Psoas muscle (tissue), 8 donors: ENCODE data around the gene MCM7. TPM values are rescaled to one million over a fixed set of nuclear protein-coding genes. Genes with fewer than 3 reads are reported as not detected.

Experiments used
- ATAC-seq, 4 donors: fragments of 200-7000 bp; cut with Tn5 transposase; one replicate each; pipeline ENCODE4 v1.9.1; 2020; ENCODE audit warnings: moderate library complexity in 3 of 4, mild to moderate bottlenecking in 2 of 4
- DNase-seq, 2 donors: peaks; one replicate each; pipeline ENCODE4 v3.0.0-alpha.2; 2020
- H3K27ac ChIP-seq: fragments of 200-600 bp; one replicate; pipeline ENCODE4 v1.8.0; 2022
- H3K27me3 ChIP-seq, 3 donors: fragments of 200-600 bp in 1 of 3; one replicate each; pipeline versions ENCODE4 v1.6.1 to v1.8.0; 2013 to 2022; ENCODE audit warnings: low read length in 2 of 3, mild to moderate bottlenecking in 2 of 3, moderate library complexity in 1 of 3; ENCODE audit not compliant: insufficient read depth in 3 of 3
- H3K36me3 ChIP-seq, 2 donors: fragments of 200-600 bp in 1 of 2; one replicate each; pipeline versions ENCODE4 v1.6.1 to v1.8.0; 2013 to 2022; ENCODE audit warnings: low read depth in 1 of 2, mild to moderate bottlenecking in 1 of 2, moderate library complexity in 1 of 2; ENCODE audit not compliant: insufficient read depth in 1 of 2
- H3K4me1 ChIP-seq: fragments of 200-600 bp; one replicate; pipeline ENCODE4 v1.8.0; 2022
- H3K4me3 ChIP-seq: fragments of 200-600 bp; one replicate; pipeline ENCODE4 v1.8.0; 2022; ENCODE audit warnings: mild to moderate bottlenecking
- H3K9me3 ChIP-seq: fragments of 200-600 bp; one replicate; pipeline ENCODE4 v1.8.0; 2022
- WGBS, 3 donors: extraction: QIAGEN DNeasy Blood & Tissue Kit; methylation state at CpG; one replicate each; pipeline versions ENCODE4 v1.1.6 to v1.1.7; 2013; 5-methylcytosine and 5-hydroxymethylcytosine counted together
- intact Hi-C, 2 donors: fragments of 100-400 bp; cut with DNase I; formaldehyde crosslinking; loops; one replicate each; pipeline versions ENCODE4 v1.11.0 to v1.14.2; 2022
- polyA plus RNA-seq, 3 donors: library from polyadenylated mRNA; stranded (reverse); fragments of 200-250 nt; gene quantifications; one replicate each; pipeline ENCODE4 v1.2.3, GENCODE V29; 2013
- total RNA-seq, 4 donors: library from RNA; stranded (reverse); fragmentation: NEBNext Ultra II Directional in 2 of 4; extraction: Animal tissue kit (Norgen Biotek cat#: 25700) in 2 of 4; gene quantifications; one replicate each; pipeline versions ENCODE4 v1.2.1 to v1.2.4, GENCODE V29; 2021 to 2023
- TF ChIP-seq, protein P1 (sequence below): fragments of 200-600 bp; IDR thresholded peaks from one replicate; pipeline ENCODE4 v1.8.0; 2022; ENCODE audit warnings: antibody characterized with exemption
- donor health status: healthy with polysubstance abuse.
- donor health status: DM: no; HTN: no; CAD: no; lungs with moderate emphysema.
- donor health status: Bipolar disorder and iron deficiency.
- donor health status: healthy.
- donor health status: DM: yes; HTN: yes; CAD: no.
- donor health status: DM: no; HTN: no; CAD: no.
- donor health status: DM: no; HTN: no; CAD: no.
- donor health status: DM: yes; HTN: yes; CAD: no.

Gene MCM7
- total and polyA plus RNA-seq, 7 donors = 24.6 to 40.6 (median 33.3) TPM

DNA sequence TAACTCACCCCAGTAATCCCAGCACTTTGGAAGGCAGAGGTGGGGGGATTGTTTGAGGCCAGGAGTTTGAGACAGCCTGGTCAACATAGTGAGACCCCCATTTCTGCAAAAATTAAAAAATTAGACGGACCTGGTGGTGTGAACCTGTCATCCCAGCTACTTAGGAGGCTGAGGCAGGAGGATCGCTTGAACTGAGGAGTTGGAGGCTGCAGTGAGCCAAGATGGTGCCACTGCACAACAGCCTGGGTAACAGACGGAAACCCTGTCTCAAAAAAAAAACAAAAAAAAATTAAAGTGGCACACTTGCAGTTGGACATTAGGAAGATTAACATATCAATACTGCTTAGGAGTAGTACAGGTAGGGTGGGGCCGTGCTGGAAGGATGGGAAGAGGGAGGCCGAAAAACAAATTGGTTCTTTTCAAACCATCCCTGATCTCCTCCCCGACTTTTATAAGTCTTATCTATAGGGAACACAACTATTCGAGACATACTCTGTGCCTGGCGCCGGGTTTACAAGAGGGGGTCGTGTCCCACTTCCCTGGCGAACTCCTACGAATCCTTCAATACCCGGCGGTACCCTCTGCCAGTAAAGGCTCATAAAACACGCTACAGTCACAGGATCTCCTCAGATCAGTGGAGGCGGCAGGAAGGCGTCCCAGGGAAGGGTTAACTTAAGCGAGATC, 17.3 kb upstream of the MCM7 start:
- peak overlapping the region; percentile 91 for H3K27ac ChIP-seq
- DNase-seq (no peak), ATAC-seq (no peak)
- H3K36me3 ChIP-seq = peaks cover 0 to 13% of the 10 kb centered on the region in 2 donors
- H3K27me3 ChIP-seq = no peaks in the 10 kb centered on the region
- TF ChIP-seq, protein P1, sequence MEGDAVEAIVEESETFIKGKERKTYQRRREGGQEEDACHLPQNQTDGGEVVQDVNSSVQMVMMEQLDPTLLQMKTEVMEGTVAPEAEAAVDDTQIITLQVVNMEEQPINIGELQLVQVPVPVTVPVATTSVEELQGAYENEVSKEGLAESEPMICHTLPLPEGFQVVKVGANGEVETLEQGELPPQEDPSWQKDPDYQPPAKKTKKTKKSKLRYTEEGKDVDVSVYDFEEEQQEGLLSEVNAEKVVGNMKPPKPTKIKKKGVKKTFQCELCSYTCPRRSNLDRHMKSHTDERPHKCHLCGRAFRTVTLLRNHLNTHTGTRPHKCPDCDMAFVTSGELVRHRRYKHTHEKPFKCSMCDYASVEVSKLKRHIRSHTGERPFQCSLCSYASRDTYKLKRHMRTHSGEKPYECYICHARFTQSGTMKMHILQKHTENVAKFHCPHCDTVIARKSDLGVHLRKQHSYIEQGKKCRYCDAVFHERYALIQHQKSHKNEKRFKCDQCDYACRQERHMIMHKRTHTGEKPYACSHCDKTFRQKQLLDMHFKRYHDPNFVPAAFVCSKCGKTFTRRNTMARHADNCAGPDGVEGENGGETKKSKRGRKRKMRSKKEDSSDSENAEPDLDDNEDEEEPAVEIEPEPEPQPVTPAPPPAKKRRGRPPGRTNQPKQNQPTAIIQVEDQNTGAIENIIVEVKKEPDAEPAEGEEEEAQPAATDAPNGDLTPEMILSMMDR = no peak
- H3K4me1 ChIP-seq = peaks cover 16% of the 10 kb centered on the region
- intact Hi-C loops = loop anchor here in 1 of 2 donors (1.0 kb wide), 1 partner anchor 17 kb away; the partner anchor contains the start of genes AP4M1 and MCM7
- no peaks in the 10 kb centered on the region for H3K9me3 ChIP-seq
- WGBS, 3 donors = 19 to 25% (median 20%) methylated on average over 18 of the region's 18 CpGs
- peak overlapping the region; percentile 84 for H3K4me3 ChIP-seq

DNA sequence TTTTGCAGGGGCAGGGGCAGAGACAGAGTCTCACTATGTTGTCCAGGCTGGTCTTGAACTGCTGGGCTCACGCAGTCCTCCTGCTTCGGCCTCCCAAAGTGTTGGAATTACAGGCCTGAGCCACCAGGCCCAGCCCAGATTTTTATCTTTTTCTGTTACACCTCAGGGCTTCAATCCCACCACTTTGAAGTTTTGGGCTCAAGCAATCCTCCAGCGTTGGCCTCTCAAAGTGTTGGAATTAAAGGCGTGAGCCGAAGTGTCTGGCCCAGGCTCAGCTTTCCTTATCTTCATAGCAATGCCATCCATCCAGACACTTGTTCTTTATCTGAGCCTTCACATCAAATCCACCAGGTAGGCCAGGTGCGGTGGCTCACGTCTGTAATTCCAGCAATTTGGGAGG, 13.8 kb upstream of the MCM7 start:
- Histone ChIP-seq H3K36me3 (peaks cover 0 to 43% of the 10 kb centered on the region in 2 donors), H3K4me1 (peaks cover 7% of the 10 kb centered on the region), H3K27me3 (no peaks in the 10 kb centered on the region), H3K27ac (no peak overlapping the region), H3K4me3 (no peak overlapping the region), H3K9me3 (no peaks in the 10 kb centered on the region)
- TF ChIP-seq, protein P1 = no peak
- DNase-seq (no peak), ATAC-seq (no peak)
- intact Hi-C loops = no loop called here
- 92 to 96% (median 96%) methylated on average over 7 of the region's 7 CpGs for WGBS, 3 donors

DNA sequence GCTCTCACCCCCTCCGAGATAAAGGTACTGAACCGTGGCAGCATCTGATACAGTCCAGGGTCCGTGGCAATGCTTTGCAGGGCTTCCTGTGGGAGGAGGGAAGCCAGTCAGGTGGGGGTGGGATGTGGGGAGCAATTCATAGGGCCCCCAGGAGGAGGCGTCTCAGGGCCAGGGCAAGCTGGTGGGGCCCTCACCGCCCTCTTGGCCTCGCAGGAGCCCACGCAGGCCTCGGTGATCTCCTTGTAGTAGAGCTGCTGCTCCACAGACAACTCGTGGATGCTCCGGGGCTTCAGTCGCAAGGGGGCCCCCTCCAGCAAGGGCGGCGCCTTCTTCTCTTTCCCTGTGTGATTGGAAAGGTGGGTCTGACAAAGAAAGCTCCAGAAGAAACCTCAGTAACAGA, 10.7 kb upstream of the MCM7 start:
- WGBS, 3 donors = 89 to 93% (median 89%) methylated on average over 13 of the region's 13 CpGs
- TF ChIP-seq, protein P1 = no peak
- no peak overlapping the region for H3K27ac ChIP-seq
- H3K36me3 ChIP-seq = peaks cover 0 to 74% of the 10 kb centered on the region in 2 donors
- intact Hi-C loops = no loop called here
- H3K4me3 ChIP-seq = no peak overlapping the region
- ATAC-seq (no peak), DNase-seq (no peak)
- H3K27me3 ChIP-seq = no peaks in the 10 kb centered on the region
- no peaks in the 10 kb centered on the region for H3K9me3 ChIP-seq
- no peaks in the 10 kb centered on the region for H3K4me1 ChIP-seq

DNA sequence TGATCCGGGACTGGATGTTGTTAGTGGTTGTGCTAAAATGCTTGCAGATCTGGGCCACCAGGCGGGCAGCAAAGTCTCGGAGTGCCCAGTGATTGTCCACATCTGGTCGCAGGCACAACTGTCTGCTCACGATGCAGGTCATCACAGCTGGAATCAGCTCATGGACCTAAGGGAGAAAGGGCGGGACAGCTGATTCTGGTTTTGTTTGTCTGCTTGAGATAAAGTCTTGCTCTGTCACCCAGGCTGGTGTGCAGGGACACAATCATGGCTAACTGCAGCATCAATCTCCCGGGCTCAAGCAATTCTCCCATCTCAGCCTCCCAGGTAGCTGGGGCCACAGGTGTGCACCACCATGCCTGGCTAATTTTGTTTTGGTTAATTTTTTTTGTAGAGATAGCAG, 10.0 kb upstream of the MCM7 start:
- 86 to 91% (median 91%) methylated on average over 7 of the region's 7 CpGs for WGBS, 3 donors
- Histone ChIP-seq H3K4me3 (no peak overlapping the region), H3K27me3 (no peaks in the 10 kb centered on the region), H3K9me3 (no peaks in the 10 kb centered on the region), H3K27ac (no peak overlapping the region), H3K4me1 (no peaks in the 10 kb centered on the region), H3K36me3 (peaks cover 0 to 78% of the 10 kb centered on the region in 2 donors)
- TF ChIP-seq, protein P1 = no peak
- DNase-seq (no peak), ATAC-seq (no peak)
- intact Hi-C loops = no loop called here
